GM12873 (cell line): ENCODE measurements around the gene WDFY3.

Experiments used
- TF ChIP-seq, protein P1 (sequence below): IDR thresholded peaks from 2 replicates; pipeline ENCODE4 v1.5.1; 2012; ENCODE audit warnings: low read depth, mild to moderate bottlenecking, moderate library complexity, low read length, control low read depth; ENCODE audit not compliant: insufficient read depth; ENCODE audit errors: missing control alignments

The WDFY3 gene

DNA sequence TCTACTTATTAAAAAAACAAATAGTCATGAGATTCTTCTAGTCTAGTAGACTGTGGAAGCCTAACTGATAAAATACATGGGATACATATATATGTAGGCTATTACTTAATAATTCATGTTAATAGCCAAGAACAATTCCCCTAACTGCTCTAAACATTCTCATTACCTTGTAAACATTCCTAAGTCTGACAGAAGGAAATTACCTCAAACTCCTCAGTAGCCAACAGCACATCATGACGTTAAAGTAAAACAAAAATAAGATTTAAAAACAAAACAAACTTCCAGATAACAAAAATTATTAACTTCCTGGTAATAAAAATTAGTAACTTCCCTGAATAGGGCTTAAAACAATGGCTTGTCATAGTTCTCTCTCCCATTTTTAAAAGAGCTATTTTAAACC, 109.2 kb downstream of the WDFY3 start:
- TF ChIP-seq, protein P1, sequence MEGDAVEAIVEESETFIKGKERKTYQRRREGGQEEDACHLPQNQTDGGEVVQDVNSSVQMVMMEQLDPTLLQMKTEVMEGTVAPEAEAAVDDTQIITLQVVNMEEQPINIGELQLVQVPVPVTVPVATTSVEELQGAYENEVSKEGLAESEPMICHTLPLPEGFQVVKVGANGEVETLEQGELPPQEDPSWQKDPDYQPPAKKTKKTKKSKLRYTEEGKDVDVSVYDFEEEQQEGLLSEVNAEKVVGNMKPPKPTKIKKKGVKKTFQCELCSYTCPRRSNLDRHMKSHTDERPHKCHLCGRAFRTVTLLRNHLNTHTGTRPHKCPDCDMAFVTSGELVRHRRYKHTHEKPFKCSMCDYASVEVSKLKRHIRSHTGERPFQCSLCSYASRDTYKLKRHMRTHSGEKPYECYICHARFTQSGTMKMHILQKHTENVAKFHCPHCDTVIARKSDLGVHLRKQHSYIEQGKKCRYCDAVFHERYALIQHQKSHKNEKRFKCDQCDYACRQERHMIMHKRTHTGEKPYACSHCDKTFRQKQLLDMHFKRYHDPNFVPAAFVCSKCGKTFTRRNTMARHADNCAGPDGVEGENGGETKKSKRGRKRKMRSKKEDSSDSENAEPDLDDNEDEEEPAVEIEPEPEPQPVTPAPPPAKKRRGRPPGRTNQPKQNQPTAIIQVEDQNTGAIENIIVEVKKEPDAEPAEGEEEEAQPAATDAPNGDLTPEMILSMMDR = no peak

DNA sequence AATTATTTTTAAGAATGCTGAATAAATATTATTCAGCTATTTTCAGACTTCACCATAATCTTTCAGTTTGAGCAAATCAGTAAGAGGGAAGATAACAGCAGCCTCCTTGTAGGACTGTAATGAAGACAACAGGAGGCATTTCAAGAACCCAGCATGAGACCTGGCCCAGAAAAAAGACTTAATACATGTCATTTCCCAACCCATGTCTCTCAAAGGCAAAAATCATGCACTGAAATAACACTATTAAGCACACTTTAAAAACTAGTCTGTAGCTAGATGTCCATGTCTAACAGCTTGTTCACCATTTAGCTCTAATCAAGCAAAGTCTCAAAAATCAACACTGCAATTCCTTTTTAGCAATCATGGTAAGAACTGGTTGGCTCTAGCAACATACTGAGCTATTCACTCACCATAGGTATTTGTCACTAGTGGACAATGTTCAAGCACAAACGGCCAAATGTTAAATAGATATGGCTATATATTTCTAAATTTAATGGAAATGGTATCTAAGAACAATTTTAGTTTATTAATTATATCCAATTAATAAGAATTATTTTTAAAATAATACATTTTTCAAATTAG, 109.9 kb downstream of the WDFY3 start:
- TF ChIP-seq, protein P1 = no peak

DNA sequence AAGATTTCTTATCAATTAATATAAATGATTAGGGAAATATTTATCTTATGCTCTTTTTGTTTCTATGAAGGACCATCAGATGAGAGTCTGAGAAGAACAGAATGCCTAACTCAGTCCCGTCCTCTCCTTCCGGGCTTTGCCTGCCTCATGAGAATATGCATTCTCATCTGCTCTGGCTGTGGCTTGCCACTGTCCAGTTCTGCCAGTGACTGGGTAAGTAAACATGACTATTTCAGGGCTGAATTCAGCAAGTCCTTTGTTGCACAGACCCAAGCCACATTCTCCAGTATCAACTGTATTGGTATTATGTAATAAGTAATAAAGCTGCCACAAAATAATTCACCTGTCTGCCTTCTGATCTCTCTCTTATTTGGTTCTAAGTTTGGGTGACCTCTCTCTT, 110.7 kb downstream of the WDFY3 start:
- TF ChIP-seq, protein P1 = no peak

DNA sequence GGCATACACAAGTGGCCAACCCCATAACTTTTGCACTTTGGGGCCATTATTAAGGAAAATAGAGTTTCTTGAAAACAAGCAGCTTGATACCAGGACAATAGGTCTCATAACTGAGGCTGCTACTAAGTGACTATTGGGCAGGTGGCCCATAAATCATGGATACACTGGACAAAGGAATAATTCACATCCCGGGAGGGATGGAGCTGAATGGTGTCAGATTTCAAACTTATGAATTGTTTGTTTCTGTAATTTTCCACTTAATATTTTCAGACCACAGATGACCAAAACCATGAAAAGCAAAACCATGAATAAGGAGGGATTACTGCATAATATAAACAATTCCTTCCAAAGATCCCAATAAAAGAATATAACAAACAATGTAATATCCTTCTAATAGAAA, 114.4 kb downstream of the WDFY3 start:
- TF ChIP-seq, protein P1 = no peak

DNA sequence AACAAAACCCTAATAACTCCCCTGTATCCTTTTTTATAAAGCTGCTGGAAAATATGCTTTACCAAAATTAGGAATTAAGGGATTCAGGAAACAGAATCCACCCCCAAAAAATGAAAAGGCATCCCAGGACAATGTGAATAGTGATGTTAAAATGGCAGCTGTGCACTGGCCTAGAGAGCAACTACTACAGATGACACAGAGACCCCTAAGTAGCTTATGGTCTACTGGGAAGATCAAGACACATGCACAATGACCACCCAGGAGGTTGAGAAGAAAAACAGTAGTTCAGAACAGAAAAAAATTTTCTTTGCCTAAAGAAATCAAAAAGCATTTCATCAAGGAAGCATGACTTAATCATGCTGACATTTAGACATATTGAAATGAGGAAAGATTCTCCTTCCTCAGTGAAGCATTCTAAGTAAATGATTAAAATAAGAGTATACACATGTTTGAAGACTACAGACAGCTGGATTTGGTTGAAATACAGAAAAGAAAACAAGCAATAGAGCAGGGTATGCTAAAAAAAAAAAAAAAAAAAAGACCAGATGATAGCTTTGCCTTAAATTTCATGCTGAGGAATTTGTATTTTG, 117.3 kb downstream of the WDFY3 start:
- TF ChIP-seq, protein P1 = no peak

DNA sequence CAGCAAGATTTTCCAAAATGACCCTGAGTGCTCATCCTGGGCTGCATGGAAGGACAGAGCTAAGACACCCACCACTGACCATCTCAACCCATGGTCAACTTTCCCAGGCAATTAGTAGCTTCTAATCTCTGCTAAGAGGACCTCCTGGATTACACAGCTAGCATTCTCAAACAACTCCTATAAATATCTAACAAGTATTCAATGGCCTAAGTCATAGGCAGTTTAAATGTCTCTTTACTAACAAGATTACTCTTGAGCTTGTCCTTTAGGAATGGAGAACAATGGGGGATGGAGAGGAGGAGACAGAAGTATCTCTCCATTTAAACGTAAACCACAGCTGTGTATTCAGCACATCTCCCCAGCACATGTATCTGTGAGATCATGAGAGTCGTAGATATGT, 118.1 kb downstream of the WDFY3 start:
- TF ChIP-seq, protein P1 = no peak

DNA sequence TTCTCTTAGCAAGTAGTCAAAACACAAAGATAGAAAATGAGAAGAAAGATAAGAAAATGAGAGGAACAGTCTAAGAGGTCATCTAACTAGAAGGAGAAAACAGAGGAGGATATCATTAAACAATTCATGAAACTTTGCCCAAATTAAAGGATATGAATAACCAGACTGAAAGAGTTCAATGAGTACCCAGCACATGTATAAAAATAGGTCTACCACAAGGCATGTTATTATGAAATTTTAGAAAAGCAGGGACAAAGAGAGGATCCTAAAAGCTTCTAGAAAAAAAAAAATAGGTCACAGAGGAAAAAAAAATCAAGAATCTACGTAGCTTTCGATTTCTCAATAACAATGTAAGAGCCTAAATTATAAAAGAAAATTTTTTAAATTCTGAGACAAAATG, 118.5 kb downstream of the WDFY3 start:
- TF ChIP-seq, protein P1 = no peak
